ENCODE data around the gene MPP2.

DNA sequence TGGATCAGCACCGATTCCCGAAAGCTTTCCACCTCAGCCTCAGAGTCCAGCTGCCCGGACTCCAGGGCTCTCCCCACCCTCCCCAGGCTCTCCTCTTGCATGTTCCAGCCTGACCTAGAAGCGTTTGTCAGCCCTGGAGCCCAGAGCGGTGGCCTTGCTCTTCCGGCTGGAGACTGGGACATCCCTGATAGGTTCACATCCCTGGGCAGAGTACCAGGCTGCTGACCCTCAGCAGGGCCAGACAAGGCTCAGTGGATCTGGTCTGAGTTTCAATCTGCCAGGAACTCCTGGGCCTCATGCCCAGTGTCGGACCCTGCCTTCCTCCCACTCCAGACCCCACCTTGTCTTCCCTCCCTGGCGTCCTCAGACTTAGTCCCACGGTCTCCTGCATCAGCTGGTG lies 45.4 kb downstream of the MPP2 start:
- TF ChIP-seq, protein P1, sequence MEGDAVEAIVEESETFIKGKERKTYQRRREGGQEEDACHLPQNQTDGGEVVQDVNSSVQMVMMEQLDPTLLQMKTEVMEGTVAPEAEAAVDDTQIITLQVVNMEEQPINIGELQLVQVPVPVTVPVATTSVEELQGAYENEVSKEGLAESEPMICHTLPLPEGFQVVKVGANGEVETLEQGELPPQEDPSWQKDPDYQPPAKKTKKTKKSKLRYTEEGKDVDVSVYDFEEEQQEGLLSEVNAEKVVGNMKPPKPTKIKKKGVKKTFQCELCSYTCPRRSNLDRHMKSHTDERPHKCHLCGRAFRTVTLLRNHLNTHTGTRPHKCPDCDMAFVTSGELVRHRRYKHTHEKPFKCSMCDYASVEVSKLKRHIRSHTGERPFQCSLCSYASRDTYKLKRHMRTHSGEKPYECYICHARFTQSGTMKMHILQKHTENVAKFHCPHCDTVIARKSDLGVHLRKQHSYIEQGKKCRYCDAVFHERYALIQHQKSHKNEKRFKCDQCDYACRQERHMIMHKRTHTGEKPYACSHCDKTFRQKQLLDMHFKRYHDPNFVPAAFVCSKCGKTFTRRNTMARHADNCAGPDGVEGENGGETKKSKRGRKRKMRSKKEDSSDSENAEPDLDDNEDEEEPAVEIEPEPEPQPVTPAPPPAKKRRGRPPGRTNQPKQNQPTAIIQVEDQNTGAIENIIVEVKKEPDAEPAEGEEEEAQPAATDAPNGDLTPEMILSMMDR (conservative IDR thresholded peaks at IDR 0.05; ENCODE audit: low read depth, low read length), result no peak
- no peak for TF ChIP-seq EZH2 (IDR thresholded peaks at IDR 0.05; ENCODE audit: borderline replicate concordance, low read depth, low read length, poor library complexity, severe bottlenecking)
